Endothelial cell of umbilical vein (primary cell): ENCODE measurements around the gene MRGPRF.

Experiments used
- EZH2 ChIP-seq: IDR thresholded peaks from 2 replicates; pipeline ENCODE4 v1.6.1; 2012; ENCODE audit warnings: borderline replicate concordance, low read depth, mild to moderate bottlenecking, moderate library complexity, low read length, inconsistent platforms; ENCODE audit not compliant: severe bottlenecking
- JUN ChIP-seq: IDR thresholded peaks from 2 replicates; pipeline ENCODE4 v1.6.1; 2011; ENCODE audit warnings: borderline replicate concordance, low read depth; ENCODE audit not compliant: insufficient read length, insufficient read depth
- POLR2A ChIP-seq: IDR thresholded peaks from 2 replicates; pipeline ENCODE4 v1.6.1; 2012; ENCODE audit warnings: low read depth, mild to moderate bottlenecking, control low read depth, low read length
- POLR2AphosphoS5 ChIP-seq: IDR thresholded peaks from 2 replicates; pipeline ENCODE4 v1.6.1; 2012; ENCODE audit warnings: low read depth, mild to moderate bottlenecking, control low read depth, low read length, moderate library complexity; ENCODE audit not compliant: insufficient read depth
- TF ChIP-seq, protein P1 (sequence below), 2 donors: IDR thresholded peaks; 1 replicate in 1 of 2; 2 replicates in 1 of 2; pipeline ENCODE4 v1.5.1; 2011; ENCODE audit warnings: low read length in 2 of 2, mild to moderate bottlenecking in 2 of 2, moderate library complexity in 2 of 2, control low read depth in 1 of 2, inconsistent platforms in 1 of 2, low read depth in 1 of 2; ENCODE audit not compliant: insufficient read depth in 1 of 2; ENCODE audit errors: extremely low read depth in 1 of 2

GRCh38 chr11:68960294-68961071 lies 52.6 kb downstream of the MRGPRF start:
- TF ChIP-seq JUN (no peak), EZH2 (no peak), POLR2A (no peak), POLR2AphosphoS5 (no peak)
- TF ChIP-seq, protein P1, sequence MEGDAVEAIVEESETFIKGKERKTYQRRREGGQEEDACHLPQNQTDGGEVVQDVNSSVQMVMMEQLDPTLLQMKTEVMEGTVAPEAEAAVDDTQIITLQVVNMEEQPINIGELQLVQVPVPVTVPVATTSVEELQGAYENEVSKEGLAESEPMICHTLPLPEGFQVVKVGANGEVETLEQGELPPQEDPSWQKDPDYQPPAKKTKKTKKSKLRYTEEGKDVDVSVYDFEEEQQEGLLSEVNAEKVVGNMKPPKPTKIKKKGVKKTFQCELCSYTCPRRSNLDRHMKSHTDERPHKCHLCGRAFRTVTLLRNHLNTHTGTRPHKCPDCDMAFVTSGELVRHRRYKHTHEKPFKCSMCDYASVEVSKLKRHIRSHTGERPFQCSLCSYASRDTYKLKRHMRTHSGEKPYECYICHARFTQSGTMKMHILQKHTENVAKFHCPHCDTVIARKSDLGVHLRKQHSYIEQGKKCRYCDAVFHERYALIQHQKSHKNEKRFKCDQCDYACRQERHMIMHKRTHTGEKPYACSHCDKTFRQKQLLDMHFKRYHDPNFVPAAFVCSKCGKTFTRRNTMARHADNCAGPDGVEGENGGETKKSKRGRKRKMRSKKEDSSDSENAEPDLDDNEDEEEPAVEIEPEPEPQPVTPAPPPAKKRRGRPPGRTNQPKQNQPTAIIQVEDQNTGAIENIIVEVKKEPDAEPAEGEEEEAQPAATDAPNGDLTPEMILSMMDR (IDR thresholded peaks at IDR 0.05; ENCODE audit: extremely low read depth in 1 of 2, insufficient read depth in 1 of 2, low read depth in 1 of 2, low read length in 2 of 2) = no peak
